HG03280 (cell line): ENCODE measurements around the gene FAM47E.

Source experiments
- ATAC-seq: cut with Tn5 transposase; IDR thresholded peaks from one replicate; pipeline ENCODE4 v1.9.1; 2021; ENCODE audit warnings: mild to moderate bottlenecking, moderate library complexity; ENCODE audit not compliant: unreplicated experiment

The FAM47E gene, protein sequence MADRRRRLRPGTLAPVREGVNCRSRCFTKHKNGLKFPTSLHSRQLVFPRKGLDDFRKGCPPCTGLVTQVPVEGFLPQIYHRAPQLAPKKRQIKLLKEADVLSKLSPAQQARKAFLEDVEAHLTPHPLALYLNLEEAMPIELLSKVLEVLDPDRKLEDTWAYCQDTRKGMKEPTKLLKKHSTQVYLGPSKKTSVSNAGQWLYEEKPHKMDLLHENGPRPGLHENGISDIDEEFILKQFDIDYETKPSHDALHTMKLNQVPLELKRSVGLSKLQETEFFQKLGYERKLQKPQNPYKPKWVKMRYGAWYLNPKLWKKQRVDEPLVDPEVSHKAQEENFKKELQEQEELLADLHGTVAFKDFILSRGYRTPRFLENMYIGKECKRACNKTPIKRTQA

GRCh38 chr4:76251441-76252270 lies at the start of gene FAM47E:
Gene FAM47E (plus strand): TSS chr4:76251721. CDS start chr4:76251747, 26 bp downstream.
- ATAC-seq: no peak

- no peak for ATAC-seq
These were observed 48.0 kb upstream of the FAM47E start for GRCh38 chr4:76203541-76203940.

GRCh38 chr4:76204936-76205335 lies 46.6 kb upstream of the FAM47E start:
- ATAC-seq: no peak

GRCh38 chr4:76205476-76205875 lies 46.0 kb upstream of the FAM47E start:
- no peak for ATAC-seq

- no peak for ATAC-seq
These were observed 45.1 kb upstream of the FAM47E start for GRCh38 chr4:76206222-76206942.

- no peak for ATAC-seq
These were observed 44.0 kb upstream of the FAM47E start for GRCh38 chr4:76207549-76207948.

- ATAC-seq: no peak
These were observed 43.3 kb upstream of the FAM47E start for GRCh38 chr4:76208005-76208765.

DNA sequence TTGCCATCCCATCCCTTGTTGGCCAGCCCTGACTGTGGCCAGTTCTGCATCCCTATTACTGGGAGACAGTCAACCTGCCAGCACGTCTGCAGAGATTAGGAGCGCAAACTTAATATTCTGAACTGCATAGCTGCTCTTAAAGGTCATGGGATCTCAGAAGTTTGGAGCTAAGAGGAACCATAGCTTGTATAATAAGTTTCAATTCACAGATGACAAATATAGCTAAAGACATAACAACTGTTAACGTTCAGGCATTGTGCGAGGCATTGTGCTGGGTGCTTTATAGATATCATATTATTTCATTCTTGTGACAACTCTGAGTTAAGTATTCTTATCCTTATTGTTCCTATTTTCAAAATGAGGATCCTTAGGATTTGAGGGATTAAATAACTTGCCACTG lies 41.6 kb upstream of the FAM47E start:
- no peak for ATAC-seq

DNA sequence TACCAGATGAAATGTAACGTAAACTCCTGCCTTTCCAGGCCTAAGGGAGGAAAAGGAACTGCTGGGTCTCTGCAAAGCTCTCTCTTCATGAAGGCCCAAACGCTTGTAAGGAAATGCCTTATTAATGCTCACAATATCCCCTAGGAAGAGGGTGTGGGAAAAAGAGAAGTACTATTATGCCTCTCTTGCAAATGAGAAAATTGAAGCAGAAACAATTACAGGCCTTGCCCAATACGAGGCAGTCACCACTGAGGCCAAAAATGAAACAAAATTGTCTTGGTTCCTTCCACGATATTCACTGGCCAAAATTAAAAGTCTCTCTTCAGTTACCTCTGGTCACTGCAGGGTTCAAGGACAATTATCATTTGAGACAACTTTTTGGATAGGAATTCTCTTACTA lies 41.1 kb upstream of the FAM47E start:
- no peak for ATAC-seq

DNA sequence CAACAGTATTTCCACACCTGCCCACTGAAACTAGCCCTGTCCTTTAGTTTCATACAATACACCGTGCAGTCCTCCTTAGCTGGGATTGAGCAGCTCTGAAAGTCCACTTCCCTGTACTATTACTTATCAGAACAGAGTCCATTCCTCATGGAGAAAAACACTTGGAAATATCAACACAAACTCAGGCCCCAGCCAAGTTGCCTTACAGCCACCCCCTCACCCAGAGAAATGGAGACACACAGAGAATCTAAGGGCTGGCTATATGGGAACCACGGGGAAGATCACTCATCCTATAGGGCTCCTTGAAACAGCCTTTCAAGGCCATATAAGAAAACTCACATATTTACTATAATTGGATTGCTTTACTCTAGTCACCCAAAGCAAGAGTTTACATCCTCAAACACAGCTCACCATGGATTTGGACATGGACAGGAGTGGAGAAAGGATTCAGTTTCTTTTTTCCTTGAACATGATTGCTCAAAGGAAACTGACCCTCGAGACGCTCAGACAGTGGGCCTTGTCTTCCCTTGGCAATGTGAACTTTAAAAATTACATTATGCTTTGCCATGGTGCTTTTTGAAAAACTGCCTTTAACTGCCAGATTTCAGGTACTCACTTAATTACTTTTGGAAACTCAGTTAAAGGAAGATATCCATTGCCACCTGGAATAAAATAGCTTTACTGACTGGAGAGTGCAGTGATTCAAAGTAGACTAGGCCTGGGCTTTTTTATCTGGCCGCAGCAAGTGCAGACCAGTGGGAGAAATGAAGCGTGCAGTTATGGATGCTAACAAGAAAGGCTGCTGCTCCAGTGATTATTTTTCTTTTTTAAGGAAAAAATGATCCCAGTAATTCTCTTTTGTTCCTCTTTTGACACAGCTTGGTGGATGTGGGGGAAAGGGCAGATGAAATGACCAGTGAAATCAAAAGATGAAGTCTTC lies 39.5 kb upstream of the FAM47E start:
- ATAC-seq: no peak

GRCh38 chr4:76212851-76213414 lies 38.6 kb upstream of the FAM47E start:
- ATAC-seq: no peak

GRCh38 chr4:76213415-76214176 lies 37.9 kb upstream of the FAM47E start, which contains the start of gene SCARB2:
Gene SCARB2 (minus strand): TSS chr4:76213824. CDS start chr4:76213543, 281 bp downstream.
- peak; percentile 79 for ATAC-seq

GRCh38 chr4:76214177-76214675 lies 37.3 kb upstream of the FAM47E start:
- ATAC-seq: peak; percentile 52

GRCh38 chr4:76215077-76215476 lies 36.4 kb upstream of the FAM47E start:
- ATAC-seq: no peak

- no peak for ATAC-seq
These were observed 35.0 kb upstream of the FAM47E start for GRCh38 chr4:76216524-76216923.

DNA sequence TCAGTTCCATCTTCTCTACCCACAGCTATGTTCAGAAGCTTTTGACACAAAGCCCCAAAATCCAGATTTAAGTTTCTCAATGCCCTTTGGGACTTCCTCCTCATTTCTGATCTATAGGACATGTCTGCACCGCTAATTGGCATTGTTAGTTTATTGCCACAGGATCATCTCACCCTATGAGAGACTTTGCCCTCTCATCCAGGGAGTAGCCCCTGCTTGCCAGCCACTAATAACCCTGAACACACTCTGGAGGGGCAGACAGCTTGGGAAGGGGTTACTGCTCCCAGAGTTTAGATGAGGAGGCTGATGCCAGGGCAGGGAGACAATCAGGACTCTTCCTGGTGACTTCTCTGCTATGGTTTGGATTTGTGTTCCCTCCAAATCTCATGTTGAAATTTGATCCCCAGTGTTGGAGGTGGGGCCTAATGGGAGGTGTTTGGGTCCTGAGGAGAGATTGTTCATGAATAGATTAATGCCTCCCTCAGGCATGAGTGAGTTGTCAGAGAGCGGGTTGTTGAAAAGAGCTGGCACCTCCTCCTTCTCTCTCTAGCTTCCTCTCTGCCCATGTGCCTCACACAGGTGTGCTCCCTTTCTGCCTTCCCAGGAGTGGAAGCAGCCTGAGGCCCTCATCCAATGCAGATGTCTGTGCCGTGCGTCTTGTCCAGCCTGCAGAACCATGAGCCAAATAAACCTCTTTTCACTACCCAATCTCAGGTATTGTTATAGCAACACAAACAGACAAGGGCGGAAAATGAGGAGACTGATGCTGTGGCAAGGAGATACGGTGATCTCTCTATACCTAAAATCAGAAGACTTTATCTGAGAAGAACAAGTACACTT lies 34.3 kb upstream of the FAM47E start:
- ATAC-seq: no peak
